HUES64 (cell line): ENCODE results near the gene TBC1D3K. TPM values are rescaled to one million over a fixed set of nuclear protein-coding genes. Genes with fewer than 3 reads are reported as not detected.
"Not testable (repeated sequence)": the region's sequence is repeated elsewhere in the genome, so short reads cannot be mapped to it uniquely, and the experiment has no call there.

Experiments
- H3K27ac ChIP-seq: 2 replicates; pipeline ENCODE4 v1.7.0; 2013; ENCODE audit warnings: low read depth, low read length, inconsistent platforms
- H3K27me3 ChIP-seq: 2 replicates; pipeline ENCODE4 v1.6.1; 2013; ENCODE audit warnings: mild to moderate bottlenecking, low read length; ENCODE audit not compliant: insufficient read depth
- H3K36me3 ChIP-seq: 2 replicates; pipeline ENCODE4 v1.6.1; 2013; ENCODE audit warnings: mild to moderate bottlenecking, low read length; ENCODE audit not compliant: insufficient read depth
- H3K4me1 ChIP-seq: 2 replicates; pipeline ENCODE4 v1.6.1; 2013; ENCODE audit warnings: mild to moderate bottlenecking, low read length, moderate library complexity; ENCODE audit not compliant: insufficient read depth
- H3K4me3 ChIP-seq: 2 replicates; pipeline ENCODE4 v1.5.1; 2013; ENCODE audit warnings: mild to moderate bottlenecking, low read length, moderate library complexity
- H3K9ac ChIP-seq: 2 replicates; pipeline ENCODE4 v1.6.1; 2013; ENCODE audit warnings: mild to moderate bottlenecking, low read depth, low read length
- H3K9me3 ChIP-seq: 2 replicates; pipeline ENCODE4 v1.6.1; 2013; ENCODE audit warnings: low read depth, low read length; ENCODE audit not compliant: insufficient read depth
- WGBS: fragments of 150-250, 120-280 bp; methylation state at CpG from one replicate; pipeline ENCODE4 v1.1.7; 2013; ENCODE audit warnings: missing lambda C conversion rate; 5-methylcytosine and 5-hydroxymethylcytosine counted together
- polyA plus RNA-seq, 2 experiments: library from polyadenylated mRNA; stranded (reverse); fragments of 50-300 nt; gene quantifications; one replicate each; pipeline ENCODE4 v1.2.3, GENCODE V29; 2013

TBC1D3K gene
- not detected for polyA plus RNA-seq (2013, experiment 1 of 2)
- not detected for polyA plus RNA-seq (2013, experiment 2 of 2)

- H3K9ac ChIP-seq, H3K9me3 ChIP-seq, H3K27me3 ChIP-seq, H3K36me3 ChIP-seq, H3K4me3 ChIP-seq, H3K27ac ChIP-seq, H3K4me1 ChIP-seq: not testable (repeated sequence)
- WGBS = no CpG with 5 or more reads among the region's 10 CpGs
Observed at GRCh38 chr17:37924115-37924514, at the start of gene TBC1D3K. TBC1D3K (plus strand) TSS chr17:37924415; CDS start chr17:37926000, 1,585 bp downstream.

GRCh38 chr17:37884516-37884915, 39.7 kb upstream of the TBC1D3K start:
- Histone ChIP-seq H3K27ac (no peak overlapping the region), H3K4me3 (no peak overlapping the region), H3K4me1 (peaks cover 5% of the 10 kb centered on the region; the same call in 1 of the 2 replicates), H3K9me3 (no peaks in the 10 kb centered on the region), H3K9ac (no peak overlapping the region), H3K27me3 (no peaks in the 10 kb centered on the region), H3K36me3 (no peaks in the 10 kb centered on the region)
- 77% methylated on average over 2 of the region's 2 CpGs for WGBS

GRCh38 chr17:37885136-37885535, 39.1 kb upstream of the TBC1D3K start:
- no peak overlapping the region for H3K27ac ChIP-seq
- no peak overlapping the region for H3K4me3 ChIP-seq
- no peaks in the 10 kb centered on the region for H3K36me3 ChIP-seq
- WGBS = 90% methylated on average over 3 of the region's 5 CpGs
- no peak overlapping the region for H3K9ac ChIP-seq
- H3K9me3 ChIP-seq = no peaks in the 10 kb centered on the region
- H3K4me1 ChIP-seq = peaks cover 5% of the 10 kb centered on the region; the same call in 1 of the 2 replicates
- H3K27me3 ChIP-seq = no peaks in the 10 kb centered on the region

GRCh38 chr17:37888881-37889280, 35.3 kb upstream of the TBC1D3K start:
- Histone ChIP-seq H3K4me3 (no peak overlapping the region), H3K9ac (no peak overlapping the region), H3K4me1 (peaks cover 5% of the 10 kb centered on the region; the same call in 1 of the 2 replicates), H3K27me3 (no peaks in the 10 kb centered on the region), H3K9me3 (no peaks in the 10 kb centered on the region), H3K36me3 (no peaks in the 10 kb centered on the region), H3K27ac (no peak overlapping the region)
- 96% methylated on average over 2 of the region's 2 CpGs for WGBS

- not testable (repeated sequence) for H3K36me3 ChIP-seq, H3K9ac ChIP-seq, H3K27ac ChIP-seq, H3K9me3 ChIP-seq, H3K4me3 ChIP-seq, H3K4me1 ChIP-seq, H3K27me3 ChIP-seq
Observed at GRCh38 chr17:37896961-37897360, 27.3 kb upstream of the TBC1D3K start.
